GM18498 (cell line): ENCODE measurements around the gene FZR1.

Experiments used
- ATAC-seq: cut with Tn5 transposase; IDR thresholded peaks from one replicate; pipeline ENCODE4 v1.9.1; 2021; ENCODE audit warnings: mild to moderate bottlenecking, moderate library complexity; ENCODE audit not compliant: unreplicated experiment

The FZR1 gene

DNA sequence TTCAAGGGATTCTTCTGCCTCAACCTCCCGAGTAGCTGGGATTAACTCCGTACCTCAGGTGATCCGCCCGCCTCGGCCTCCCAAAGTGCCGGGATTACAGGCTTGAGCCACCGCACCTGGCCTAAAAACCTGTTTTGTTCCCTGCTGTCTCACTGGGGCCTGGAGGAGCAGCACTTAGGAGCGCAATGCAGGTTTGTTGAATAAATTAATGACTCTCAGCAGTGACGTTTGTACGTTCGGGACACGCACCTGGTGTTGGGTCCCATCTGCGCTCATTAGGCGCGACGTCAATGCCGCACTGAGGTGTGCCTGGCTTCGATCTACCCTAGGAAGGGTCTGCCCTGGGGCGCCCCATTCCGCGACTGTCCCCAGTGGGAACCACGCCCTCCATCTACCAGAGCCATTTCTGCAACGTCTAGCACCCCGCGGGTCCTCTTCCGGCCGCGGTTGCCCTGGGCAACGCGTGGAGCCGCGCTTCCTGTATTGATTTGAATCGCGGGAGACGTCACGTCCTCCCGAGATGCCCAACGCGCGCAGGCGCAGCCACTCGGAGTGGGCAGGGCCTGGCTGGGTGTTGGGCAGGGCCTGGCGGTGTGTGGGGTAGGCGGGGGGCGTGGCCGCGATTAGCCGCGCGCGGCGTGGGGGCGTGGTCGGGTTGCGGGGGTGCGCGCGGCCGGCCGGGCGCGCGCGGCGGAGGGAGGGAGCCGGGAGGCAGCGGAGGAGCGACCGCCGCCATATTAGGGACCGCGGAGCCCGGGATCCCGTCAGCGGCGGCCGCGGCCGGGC is at the start of gene FZR1:
Gene FZR1, plus strand, starts transcription at position 714 of the 786 bp plus-strand sequence. CDS start 16,679 bp downstream, outside the sequence.
- ATAC-seq, result peak; percentile 89

DNA sequence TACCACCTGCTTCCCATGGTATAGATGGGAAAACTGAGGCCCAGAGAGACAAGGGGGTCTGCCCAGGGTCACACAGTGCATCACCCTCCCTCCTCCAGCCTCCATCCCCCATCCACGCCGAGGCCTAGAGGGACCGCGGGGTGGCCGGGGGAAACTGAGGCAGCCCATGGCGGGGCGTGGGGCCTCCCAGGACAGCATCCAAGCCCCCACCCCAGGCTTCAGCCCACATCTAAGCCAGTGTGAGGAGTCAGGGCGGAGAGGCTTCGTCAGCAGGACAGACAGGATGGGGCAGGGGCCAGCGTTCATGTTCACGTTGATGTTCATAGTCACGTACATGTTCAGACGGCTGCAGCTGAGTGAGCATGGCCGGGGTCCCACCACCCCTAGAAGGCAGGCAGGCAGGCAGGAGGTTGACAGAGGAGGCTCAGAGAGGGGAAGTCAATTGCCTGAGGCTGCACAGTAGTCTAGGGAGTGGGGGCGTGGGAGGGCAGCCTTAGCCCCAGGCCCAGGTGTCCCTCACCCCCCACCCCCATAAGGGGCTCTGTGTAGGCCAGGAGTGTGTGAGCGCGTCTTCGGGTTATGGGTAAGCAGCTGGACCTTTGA is 49.1 kb upstream of the FZR1 start:
- no peak for ATAC-seq

DNA sequence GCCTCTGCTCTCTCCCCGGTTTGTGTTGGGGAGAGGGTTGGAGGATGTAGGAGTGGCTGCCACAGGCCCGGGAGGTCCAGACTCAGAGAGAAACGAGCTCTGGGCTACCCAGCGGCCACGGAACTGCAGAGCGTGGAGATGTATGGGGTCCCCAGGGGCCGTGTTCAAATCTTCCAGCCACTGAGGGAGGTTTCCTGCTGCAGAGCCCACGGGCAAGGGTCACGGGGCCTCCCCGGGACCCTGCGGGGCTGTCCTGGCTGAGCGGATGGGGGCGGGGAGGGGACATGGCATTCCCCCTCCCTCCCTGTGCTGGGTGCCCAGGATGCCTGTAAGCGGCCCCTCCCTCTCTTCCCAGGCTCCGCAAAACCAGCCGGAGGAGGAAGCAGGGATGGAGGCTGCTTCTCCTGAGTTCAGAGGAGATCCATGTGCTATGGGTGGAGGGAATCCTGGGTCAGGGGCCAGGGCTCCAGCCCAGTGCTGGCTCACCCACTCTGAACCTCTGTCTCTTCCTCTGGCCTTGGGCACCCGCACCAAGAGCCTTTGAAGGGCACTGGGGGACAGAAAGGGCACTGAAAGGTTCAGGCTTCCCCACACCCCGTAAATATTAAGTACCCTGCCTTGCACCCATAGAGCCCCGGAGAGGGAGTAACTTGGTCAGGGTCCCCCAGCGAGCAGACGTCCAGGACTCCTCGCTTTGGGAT is 48.4 kb upstream of the FZR1 start:
- no peak for ATAC-seq

DNA sequence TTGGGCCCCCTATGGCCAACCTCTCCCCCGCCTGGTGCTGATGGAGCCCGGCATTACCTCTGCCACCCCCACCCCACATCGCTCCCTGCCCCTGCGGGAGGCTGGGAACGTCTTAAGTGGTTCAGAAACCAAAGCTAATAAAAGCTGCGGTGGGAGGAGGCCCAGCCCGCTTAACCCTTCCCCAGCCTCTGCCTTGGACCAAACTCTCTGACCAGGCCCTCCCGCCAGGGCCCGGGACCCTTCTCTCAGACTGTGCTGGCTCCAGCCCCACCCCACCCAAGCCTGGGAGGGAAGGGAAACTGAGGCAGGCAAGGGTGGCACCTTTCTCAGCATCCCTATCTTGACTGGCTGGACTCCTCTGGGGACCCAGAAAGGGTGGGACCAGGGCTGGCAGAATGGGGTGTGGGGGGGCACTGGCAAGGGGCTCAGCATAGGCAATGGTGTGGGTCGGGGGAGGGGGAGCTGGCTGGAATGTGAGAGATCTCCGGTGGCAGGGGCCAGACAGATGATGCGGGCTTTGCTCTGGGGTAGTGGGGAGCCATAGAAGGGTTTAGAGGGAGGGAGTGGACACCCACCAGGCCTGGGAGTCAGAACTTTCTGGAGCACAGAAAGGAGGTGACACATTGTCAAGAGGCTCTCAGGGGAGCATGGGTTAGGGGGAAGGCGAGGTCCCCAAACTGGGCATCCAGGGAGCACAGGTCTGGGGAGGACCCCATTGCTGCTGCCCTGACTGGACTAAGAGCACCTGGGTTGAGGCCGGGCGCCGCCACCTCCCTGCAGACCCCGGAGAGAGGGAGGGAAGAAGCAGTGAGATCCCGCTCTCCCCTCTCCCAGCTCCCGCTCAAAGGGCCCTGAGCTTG is 47.7 kb upstream of the FZR1 start:
- ATAC-seq, result no peak

DNA sequence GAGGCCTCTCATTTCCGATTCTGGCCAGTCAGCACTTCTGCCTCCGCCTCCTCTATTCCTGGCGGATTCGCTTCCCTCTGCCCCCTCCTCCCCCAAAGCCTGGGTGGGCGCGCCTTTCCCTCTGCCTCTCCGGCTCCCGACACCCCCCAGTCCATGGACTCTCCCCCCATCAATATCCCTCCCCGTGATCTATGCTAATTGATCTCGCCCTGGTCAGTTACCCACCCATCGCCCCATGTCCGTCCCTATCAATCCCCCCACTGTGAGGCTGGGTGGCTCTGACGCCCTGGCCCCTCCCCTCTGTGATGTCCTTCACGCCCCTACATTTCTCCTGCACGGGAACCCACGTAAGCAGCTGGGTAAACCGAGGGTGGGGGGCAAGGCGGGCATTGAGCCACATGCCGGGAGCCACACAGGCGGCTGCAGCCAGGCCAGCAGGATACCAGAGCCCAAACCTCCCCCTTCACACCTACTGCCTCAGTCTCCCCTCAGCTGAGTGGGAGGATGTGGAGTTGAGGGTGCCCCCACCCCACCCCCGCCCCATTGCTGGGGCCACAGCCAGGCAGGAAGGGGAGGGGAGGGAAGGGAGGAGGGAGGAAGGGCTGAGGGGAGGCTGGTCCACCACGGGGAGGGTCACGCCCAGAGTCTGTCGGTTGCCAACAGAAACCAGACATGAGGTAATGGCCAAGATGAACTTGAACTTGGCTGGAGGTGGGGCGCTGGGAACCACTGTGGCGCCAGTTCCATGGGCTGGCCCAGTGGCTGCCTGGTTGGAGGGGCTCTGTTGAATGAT is 46.8 kb upstream of the FZR1 start:
- no peak for ATAC-seq

DNA sequence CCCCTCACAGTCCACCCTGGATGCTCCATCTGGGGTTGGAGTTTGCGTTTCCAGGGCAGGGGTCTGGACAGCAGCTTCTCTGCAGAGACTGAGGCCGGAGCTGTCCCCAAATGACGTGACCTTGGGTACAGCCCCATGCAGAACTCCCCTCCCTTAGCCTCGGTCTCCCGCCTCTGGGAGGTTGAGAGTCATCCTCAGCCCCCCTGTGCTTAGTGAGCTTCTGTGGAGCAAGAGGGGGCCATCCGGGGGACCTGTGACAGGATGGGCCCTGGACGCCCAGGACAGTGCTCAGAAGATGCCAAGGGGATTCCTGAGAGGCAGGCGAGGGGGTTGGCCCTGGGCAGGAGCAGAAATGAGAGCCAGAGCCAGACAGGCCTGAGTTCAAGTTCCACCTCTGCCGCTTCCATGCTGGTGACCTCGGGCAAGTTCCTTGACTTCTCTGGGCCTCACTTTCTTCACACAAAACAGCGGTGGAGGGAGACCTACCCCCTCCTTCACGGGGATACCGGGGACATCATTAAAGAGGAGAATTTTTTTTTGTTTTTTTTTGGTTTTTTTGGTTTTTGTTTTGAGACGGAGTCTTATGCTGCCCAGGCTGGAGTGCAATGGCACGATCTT is 46.0 kb upstream of the FZR1 start:
- no peak for ATAC-seq

DNA sequence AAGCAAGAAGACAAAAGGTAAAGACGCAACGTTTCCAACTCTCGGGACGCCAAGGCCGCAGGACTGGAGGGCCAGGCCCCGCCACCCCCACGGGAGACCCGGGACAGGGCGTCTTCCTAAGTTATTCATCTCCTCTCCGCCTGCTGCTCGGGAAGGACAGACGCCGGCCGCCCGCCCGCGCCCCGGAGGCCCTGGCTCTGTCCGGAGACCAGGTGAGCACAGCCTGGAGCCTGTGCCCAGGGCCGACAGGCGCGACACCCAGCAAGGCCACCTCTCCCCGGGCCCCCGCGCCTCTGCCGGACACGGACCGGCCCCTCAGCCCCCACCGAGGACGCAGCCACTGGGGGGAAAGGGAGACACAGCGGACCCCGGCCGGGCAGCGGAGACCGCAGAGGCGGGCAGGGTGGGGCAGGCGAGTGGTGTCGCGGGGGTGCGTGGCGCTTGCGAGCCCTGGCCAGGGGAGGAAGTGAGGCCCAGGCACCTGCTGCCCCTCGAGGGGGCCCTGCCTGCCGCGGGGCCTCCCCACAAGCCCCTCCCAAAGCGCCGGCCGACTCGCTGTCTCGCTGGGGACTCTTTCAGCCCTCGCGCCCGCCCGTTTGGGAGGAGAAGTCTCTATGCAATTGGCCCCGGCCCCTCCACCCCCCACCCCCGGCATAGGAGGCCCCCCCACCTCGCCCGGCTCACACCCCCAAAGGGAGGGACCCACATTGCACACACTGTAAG is 43.0 kb upstream of the FZR1 start:
- no peak for ATAC-seq

DNA sequence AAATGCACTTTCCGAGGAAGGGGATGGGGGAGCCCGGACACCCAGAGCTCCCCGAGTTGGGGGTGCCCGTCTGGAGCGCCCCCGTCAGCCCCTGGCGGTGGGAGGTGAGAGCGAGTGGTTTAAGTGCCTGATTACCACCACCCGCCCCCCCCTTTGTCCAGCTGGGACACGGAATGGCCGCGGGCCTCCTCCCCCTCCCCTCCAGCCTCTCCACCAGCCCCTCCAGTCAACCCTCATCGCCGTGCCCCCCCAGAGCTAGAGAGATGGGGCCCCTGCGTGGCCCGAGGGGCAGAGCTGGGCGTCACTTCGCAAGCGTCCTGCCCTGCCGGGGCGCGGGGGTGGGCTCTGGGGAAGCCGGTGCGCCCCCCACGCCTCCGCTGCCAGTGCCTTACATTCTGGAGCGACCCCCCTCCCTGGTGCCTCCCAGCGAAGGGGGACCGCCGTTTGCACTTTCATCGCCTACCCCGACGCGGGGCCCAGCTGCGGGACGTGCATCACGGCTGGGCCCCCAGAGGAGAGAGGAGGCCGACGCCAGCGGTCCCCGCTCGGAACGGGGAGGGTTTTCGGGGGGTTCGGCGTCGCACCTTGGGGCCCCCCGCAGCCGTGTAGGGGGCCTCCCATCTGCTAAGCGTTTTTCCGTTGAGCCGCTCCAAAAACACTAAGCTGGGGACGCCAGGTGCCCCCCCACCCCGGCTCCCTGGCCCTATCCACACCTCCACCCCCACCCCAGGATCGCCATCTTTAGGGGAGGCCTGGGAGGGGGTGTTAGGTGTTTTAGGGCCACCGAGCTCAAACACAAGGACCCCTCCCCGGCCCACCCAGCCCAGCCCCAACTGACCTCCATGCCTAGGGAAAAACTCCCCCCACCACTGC is 42.2 kb upstream of the FZR1 start:
- no peak for ATAC-seq

DNA sequence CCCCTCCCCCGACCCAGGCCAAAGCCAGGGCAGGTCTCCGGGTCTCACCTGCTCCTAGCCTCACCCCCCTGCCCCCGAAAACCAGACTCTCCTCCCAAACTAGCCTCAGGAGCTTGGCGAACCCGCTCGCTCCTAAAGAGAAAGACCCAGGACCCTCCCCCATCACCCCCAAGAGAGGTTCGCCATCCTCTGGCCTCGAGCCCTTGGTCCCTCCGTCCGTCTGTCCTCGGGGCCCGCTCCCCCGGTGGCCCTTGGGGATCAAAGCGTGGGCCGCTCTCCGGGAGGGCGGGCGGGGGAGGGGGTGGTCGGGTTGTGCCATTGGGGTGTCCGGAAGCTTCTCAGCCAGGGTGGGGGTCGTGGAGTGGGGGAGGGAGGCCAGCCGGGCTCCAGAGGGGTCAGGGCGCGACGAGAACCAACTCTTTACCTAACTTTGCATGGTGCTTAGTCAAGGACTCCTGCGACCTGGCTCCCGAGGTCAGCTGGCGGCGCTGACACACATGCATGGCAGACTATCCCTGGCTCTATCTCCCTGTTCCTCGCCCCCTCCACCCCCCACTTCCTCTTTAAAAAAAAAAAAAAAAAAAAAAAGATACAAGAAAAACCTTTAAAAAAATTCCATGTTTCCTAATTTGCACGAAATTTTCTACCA is 41.4 kb upstream of the FZR1 start:
- ATAC-seq, result no peak

DNA sequence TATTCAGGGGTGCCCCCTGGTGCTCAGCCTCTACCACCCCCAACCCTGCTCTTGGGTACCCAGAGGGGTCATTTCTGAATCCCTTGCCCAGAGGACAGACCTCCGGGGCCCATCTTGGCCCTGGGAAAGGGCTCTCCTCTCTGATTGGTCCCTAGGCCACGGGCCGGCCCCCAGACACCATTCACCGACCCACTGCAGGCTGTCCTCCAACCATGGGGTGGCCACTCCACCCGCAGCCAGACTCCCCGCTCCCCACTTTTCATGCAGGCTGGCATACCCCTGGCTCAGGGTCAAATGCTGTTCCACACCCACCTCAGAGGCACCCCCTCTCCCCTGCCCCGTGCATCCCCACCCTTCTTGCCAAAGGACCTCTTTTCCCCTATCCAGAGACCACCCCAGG is 40.6 kb upstream of the FZR1 start:
- ATAC-seq, result no peak

DNA sequence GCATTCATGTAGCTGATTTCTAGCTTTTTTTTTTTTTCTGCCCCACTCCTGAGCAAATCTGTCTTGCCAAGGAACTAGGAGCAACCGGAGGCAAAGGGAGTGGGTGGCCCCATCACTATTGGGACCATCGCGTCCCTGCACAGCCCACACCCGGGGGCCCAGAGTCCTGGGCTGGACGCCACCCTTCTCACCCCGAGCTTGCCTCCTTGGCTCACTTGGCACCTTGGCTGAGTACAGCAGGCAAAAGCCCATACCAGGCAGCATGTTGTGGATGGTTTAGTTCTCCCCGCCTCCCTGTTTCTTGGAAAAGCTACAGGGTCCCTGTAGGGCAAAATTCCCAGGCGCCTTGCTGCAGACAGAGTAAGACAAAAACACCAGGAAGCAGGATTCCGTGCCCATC is 39.5 kb upstream of the FZR1 start:
- ATAC-seq, result no peak

DNA sequence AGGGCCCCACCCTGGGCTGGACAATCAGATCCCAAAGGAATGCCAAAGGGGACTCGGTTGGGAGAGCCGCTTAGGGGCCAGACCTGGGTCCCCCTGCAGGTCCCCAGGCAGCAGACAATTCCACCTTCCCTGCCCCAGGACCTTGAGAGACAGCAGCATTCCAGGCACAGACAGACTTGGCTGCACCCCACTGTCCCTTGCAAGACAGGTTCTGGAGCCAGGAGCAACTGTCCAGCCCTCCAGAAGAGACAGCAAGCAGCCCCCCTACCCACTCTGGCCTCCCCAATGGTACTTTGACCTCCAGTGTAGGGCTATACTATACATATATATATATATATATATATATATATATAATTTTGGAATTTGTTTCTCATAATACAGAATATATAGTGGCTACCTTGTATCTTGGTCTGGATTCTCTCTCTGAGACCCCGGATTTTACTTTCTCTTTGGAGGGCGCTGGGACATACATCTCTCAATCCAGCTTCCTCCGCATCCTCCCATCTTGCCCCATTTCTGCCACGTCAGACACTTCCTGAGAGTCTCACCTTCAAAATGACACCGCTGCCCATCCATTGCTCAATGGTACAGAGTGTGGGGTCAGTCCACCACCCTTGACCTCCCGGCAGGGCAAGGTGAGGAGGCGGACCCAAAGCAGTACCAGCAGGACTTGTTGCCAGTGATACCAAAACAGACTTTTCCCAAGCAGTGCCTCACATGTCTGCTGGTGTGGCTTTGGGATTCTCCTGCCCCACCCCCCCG is 38.5 kb upstream of the FZR1 start:
- no peak for ATAC-seq

DNA sequence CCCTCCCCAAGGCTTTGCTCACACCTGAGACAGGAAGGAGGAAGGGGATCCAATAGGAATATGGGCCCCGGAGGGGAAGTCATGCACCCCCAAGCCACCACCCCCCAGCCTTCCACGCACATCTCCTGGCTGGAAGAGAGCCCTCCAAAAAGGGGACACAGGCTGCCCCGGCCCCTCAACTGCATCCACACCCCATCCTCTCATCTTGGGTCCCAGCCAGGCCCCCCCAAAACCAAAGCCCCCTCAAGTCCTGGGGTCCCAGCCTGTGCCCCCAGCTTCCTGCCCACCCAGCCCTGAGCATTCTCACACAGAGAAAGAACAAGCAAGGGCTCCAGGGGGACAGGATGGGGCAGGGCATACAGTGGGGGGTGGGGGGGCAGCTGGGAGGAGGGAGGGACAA is 37.9 kb upstream of the FZR1 start:
- no peak for ATAC-seq

DNA sequence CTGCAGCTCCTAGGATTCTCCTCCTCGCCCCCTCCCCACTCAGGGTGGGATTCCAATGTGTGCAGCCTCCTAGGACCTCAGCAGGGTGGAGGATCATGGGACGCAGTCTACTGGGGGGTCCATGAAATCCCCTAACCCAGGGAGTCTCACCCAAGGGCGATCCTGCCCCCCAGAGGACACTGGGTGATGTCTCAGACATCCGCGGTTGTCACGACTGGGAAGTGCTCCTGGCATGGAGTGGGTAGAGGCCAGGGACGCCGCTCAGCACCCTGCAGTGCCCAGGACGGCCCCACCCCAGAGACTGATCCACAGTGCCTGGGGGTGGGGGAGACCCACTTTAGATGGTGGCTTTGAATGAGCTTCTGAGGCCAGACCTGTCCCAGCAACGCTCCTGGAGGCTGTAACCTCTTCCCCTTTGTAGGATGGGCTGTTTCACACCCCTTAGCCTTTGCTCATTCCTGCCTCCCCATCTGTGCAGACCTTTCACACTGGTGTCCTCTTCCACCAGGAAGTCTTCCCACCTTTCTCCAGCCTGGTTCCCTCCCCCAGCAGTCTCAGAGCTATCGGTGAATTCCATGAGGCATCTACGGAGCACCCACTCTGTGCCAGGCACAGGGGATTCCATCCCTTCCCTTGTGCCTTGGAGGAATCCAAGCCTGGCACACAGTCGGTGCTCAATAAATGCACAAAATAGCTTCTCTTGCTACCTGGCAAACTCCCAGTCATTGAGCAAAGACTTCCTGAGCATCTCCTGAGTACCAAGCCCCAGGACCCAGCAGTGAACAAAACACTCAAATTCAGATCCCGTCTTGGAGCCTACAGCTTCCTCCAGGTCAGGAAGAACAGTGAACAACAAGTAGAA is 36.2 kb upstream of the FZR1 start:
- no peak for ATAC-seq

DNA sequence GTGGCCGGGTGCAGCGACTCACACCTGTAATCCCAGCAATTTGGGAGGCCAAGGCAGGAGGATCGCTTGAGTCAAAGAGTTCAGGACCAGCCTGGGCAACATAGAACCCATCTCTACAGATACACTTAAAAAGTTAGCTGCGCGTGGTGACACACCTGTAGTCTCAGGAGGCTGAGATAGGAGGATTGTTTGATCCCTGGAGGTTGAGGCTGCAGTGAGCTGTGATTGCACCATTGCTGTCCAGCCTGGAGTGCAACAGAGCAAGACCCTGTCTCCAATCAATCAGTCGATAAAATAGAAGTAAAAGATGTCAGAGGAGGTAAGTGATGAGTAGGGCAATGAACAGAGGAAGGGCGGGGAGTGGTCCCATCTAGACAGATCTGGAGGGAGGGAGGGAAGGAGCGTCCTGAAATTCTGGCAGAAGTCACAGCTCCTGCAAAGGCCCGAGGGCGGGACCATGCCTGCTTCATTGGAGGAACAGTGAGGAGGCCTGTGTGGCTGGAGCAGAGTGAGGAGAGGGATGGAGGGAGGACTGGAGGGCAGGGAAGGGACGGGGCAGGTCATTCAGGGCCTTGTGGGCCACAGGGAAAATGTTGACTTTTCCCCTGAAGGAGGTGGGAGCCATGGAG is 35.5 kb upstream of the FZR1 start:
- ATAC-seq, result no peak
